ENCODE measurements around the gene PRB3.

DNA sequence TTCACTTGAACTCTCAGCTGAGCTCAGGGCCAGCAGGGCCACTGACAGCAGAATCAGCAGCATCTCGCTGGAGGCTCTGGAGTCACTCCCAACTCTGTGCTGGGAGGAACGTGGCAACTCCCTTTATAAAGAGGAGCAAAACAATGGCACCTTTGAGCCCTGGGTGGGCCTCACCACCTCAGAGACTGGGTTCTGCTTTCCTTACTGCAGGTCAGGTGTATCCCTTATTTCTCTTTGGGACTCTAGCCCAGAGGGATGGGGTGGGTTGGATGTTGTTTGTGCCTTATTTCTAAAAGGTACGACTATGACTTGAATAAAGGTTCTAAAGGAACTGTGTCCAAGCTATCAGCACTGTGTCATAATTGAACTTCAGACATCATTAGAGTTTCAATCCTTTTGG lies 40.8 kb upstream of the PRB3 start, which contains the start of gene PRB4:
- TF ChIP-seq, protein P1, sequence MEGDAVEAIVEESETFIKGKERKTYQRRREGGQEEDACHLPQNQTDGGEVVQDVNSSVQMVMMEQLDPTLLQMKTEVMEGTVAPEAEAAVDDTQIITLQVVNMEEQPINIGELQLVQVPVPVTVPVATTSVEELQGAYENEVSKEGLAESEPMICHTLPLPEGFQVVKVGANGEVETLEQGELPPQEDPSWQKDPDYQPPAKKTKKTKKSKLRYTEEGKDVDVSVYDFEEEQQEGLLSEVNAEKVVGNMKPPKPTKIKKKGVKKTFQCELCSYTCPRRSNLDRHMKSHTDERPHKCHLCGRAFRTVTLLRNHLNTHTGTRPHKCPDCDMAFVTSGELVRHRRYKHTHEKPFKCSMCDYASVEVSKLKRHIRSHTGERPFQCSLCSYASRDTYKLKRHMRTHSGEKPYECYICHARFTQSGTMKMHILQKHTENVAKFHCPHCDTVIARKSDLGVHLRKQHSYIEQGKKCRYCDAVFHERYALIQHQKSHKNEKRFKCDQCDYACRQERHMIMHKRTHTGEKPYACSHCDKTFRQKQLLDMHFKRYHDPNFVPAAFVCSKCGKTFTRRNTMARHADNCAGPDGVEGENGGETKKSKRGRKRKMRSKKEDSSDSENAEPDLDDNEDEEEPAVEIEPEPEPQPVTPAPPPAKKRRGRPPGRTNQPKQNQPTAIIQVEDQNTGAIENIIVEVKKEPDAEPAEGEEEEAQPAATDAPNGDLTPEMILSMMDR (IDR thresholded peaks at IDR 0.05) = no peak
- no peak for TF ChIP-seq POLR2A (IDR thresholded peaks at IDR 0.05)
- no peak for TF ChIP-seq POLR2AphosphoS5 (IDR thresholded peaks at IDR 0.05)
